Endothelial cell of umbilical vein (primary cell): ENCODE data around the gene LGALS7. TPM values are rescaled to one million over a fixed set of nuclear protein-coding genes. Genes with fewer than 3 reads are reported as not detected.
"Not testable (repeated sequence)": the region's sequence is repeated elsewhere in the genome, so short reads cannot be mapped to it uniquely, and the experiment has no call there.

Experiments
- Bru-seq: library from RNA; stranded (reverse); fragments of 400-500 nt; gene quantifications from one replicate; lab custom pipeline; 2021; lab: Mats Ljungman, UMichigan
- BruChase-seq, 2 experiments: library from RNA; stranded (reverse); fragments of 400-500 nt; gene quantifications; one replicate each; lab custom pipeline; 2021; lab: Mats Ljungman, UMichigan
- BruUV-seq: library from RNA; stranded (reverse); fragments of 400-500 nt; replicated peaks from 2 replicates; lab custom pipeline; 2021; lab: Mats Ljungman, UMichigan
- CTCF ChIA-PET: fragments of 300-600, 350-600 bp; sonication (Branson Sonifier 250); formaldehyde crosslinking; loops from one replicate; lab custom pipeline; 2021; ENCODE audit warnings: antibody characterized with exemption, inconsistent platforms; lab: Charles Lee
- POLR2A ChIA-PET: fragments of 300-600, 350-600 bp; sonication (Branson Sonifier 250); formaldehyde crosslinking; loops from one replicate; lab custom pipeline; 2021; ENCODE audit warnings: antibody characterized with exemption, inconsistent platforms; lab: Charles Lee
- DNase-seq: peaks from one replicate; pipeline ENCODE4 v3.0.0-alpha.2; 2011; ENCODE audit warnings: low read depth, low spot score
- FAIRE-seq: peaks from 2 replicates; lab custom pipeline; 2011; peaks lifted over from hg19 to GRCh38; lab: Jason Lieb, UNC
- H2AFZ ChIP-seq: 2 replicates; pipeline ENCODE4 v1.6.0; 2012; ENCODE audit warnings: low read depth, low read length, control low read depth, inconsistent platforms
- H3K27ac ChIP-seq: 2 replicates; pipeline ENCODE4 v1.5.1; 2011; ENCODE audit warnings: low read depth, mild to moderate bottlenecking, control low read depth, low read length, moderate library complexity; ENCODE audit not compliant: insufficient read depth
- H3K27me3 ChIP-seq, 2 experiments: 2 replicates each; pipeline versions ENCODE4 v1.6.0 to v1.6.1; 2011; ENCODE audit warnings: low read length in 2 of 2, mixed read lengths in 1 of 2; ENCODE audit not compliant: control insufficient read depth in 2 of 2, insufficient read depth in 2 of 2
- H3K36me3 ChIP-seq, 2 experiments: 2 replicates in 1 of 2; 3 replicates in 1 of 2; pipeline ENCODE4 v1.5.1; 2011; ENCODE audit warnings: low read length in 2 of 2, mild to moderate bottlenecking in 1 of 2, moderate library complexity in 1 of 2; ENCODE audit not compliant: control insufficient read depth in 2 of 2, insufficient read depth in 2 of 2; ENCODE audit errors: extremely low read depth in 1 of 2
- H3K4me1 ChIP-seq: 3 replicates; pipeline ENCODE4 v1.5.1; 2011; ENCODE audit warnings: mild to moderate bottlenecking, low read length; ENCODE audit not compliant: control insufficient read depth, insufficient read depth; ENCODE audit errors: extremely low read depth
- H3K4me2 ChIP-seq: 2 replicates; pipeline ENCODE4 v1.6.1; 2011; ENCODE audit warnings: low read length, control low read depth, mixed read lengths; ENCODE audit not compliant: insufficient read depth
- H3K4me3 ChIP-seq, 3 experiments: fragments of 200-600 bp in 1 of 3; sonication (generic), shearing (Covaris generic) in 1 of 3; replicated peaks in 1 of 3; 2 replicates each; pipeline ENCODE4 v1.5.1; 2011 to 2016; ENCODE audit warnings: control low read depth in 3 of 3, low read length in 3 of 3, mild to moderate bottlenecking in 2 of 3, inconsistent platforms in 1 of 3, low read depth in 1 of 3, moderate library complexity in 1 of 3; ENCODE audit not compliant: insufficient read depth in 1 of 3
- H3K79me2 ChIP-seq: 2 replicates; pipeline ENCODE4 v1.6.0; 2012; ENCODE audit warnings: low read length, inconsistent platforms; ENCODE audit not compliant: control insufficient read depth, insufficient read depth
- H3K9ac ChIP-seq: replicated peaks from 2 replicates; pipeline ENCODE3; 2011; ENCODE audit warnings: low read length, control low read depth; ENCODE audit not compliant: insufficient read depth; ENCODE audit errors: extremely low read depth
- H3K9me1 ChIP-seq: replicated peaks from 3 replicates; pipeline ENCODE4 v1.6.0; 2011; ENCODE audit warnings: mild to moderate bottlenecking, low read length; ENCODE audit not compliant: control insufficient read depth, insufficient read depth; ENCODE audit errors: extremely low read depth
- H3K9me3 ChIP-seq: replicated peaks from 2 replicates; pipeline ENCODE4 v1.5.1; 2012; ENCODE audit warnings: low read length, inconsistent platforms; ENCODE audit not compliant: control insufficient read depth, insufficient read depth
- H4K20me1 ChIP-seq: replicated peaks from 2 replicates; pipeline ENCODE3; 2011; ENCODE audit warnings: mild to moderate bottlenecking, low read length; ENCODE audit not compliant: control insufficient read depth, insufficient read depth; ENCODE audit errors: extremely low read depth
- CTCF ChIP-seq, 2 donors: IDR thresholded peaks; 1 replicate in 1 of 2; 2 replicates in 1 of 2; pipeline ENCODE4 v1.5.1; 2011; ENCODE audit warnings: low read length in 2 of 2, mild to moderate bottlenecking in 2 of 2, moderate library complexity in 2 of 2, control low read depth in 1 of 2, inconsistent platforms in 1 of 2, low read depth in 1 of 2; ENCODE audit not compliant: insufficient read depth in 1 of 2; ENCODE audit errors: extremely low read depth in 1 of 2
- EZH2 ChIP-seq: IDR thresholded peaks from 2 replicates; pipeline ENCODE4 v1.6.1; 2012; ENCODE audit warnings: borderline replicate concordance, low read depth, mild to moderate bottlenecking, moderate library complexity, low read length, inconsistent platforms; ENCODE audit not compliant: severe bottlenecking
- FOS ChIP-seq: IDR thresholded peaks from 2 replicates; pipeline ENCODE4 v1.6.1; 2011; ENCODE audit warnings: mild to moderate bottlenecking, low read length, moderate library complexity, borderline replicate concordance; ENCODE audit not compliant: insufficient read depth
- GATA2 ChIP-seq: IDR thresholded peaks from 2 replicates; pipeline ENCODE4 v1.7.0; 2011; ENCODE audit warnings: low read depth, mild to moderate bottlenecking, moderate library complexity, mixed read lengths, low read length; ENCODE audit not compliant: insufficient read length, insufficient read depth
- JUN ChIP-seq: IDR thresholded peaks from 2 replicates; pipeline ENCODE4 v1.6.1; 2011; ENCODE audit warnings: borderline replicate concordance, low read depth; ENCODE audit not compliant: insufficient read length, insufficient read depth
- MAX ChIP-seq: IDR thresholded peaks from 2 replicates; pipeline ENCODE4 v1.6.1; 2011; ENCODE audit not compliant: insufficient read depth, insufficient read length
- MYC ChIP-seq: IDR thresholded peaks from one replicate; pipeline ENCODE4 v1.6.1; 2011; ENCODE audit warnings: mild to moderate bottlenecking, low read depth, low read length
- POLR2A ChIP-seq: IDR thresholded peaks from 2 replicates; pipeline ENCODE4 v1.6.1; 2012; ENCODE audit warnings: low read depth, mild to moderate bottlenecking, control low read depth, low read length
- POLR2AphosphoS5 ChIP-seq: IDR thresholded peaks from 2 replicates; pipeline ENCODE4 v1.6.1; 2012; ENCODE audit warnings: low read depth, mild to moderate bottlenecking, control low read depth, low read length, moderate library complexity; ENCODE audit not compliant: insufficient read depth
- dilution Hi-C: fragments of 300-500 bp; cut with MboI; formaldehyde crosslinking; loops from one replicate; pipeline ENCODE4 v1.15.0; 2019; ENCODE audit warnings: low sequenced_read_pairs; ENCODE audit not compliant: extremely low pct_ligation_motif_present
- intact Hi-C: fragments of 100-400 bp; cut with micrococcal nuclease; formaldehyde crosslinking; loops from one replicate; pipeline ENCODE4 v1.10.0; 2022
- long read RNA-seq: library from polyadenylated mRNA; stranded (forward); transcript quantifications from one replicate; pipeline ENCODE4 v2.0.0, GENCODE V29; 2021
- polyA minus RNA-seq, 3 experiments: library from RNA; depleted of rRNA, polyadenylated mRNA; stranded (reverse); fragments of >200 nt; gene quantifications; 1 replicate in 1 of 3; 2 replicates in 2 of 3; pipeline ENCODE4 v1.2.3, GENCODE V29; 2011
- polyA plus RNA-seq, 4 experiments: library from polyadenylated mRNA; depleted of rRNA in 3 of 4; stranded (reverse) in 3 of 4; unstranded in 1 of 4; fragments of >200 nt; gene quantifications; 2 replicates each; pipeline versions ENCODE4 v1.2.1 to v1.2.3, GENCODE V29; 2011 to 2012; ENCODE audit warnings: missing spikeins in 1 of 4
- total RNA-seq: library from RNA; stranded (reverse); gene quantifications from 2 replicates; pipeline ENCODE4 v1.2.3, GENCODE V29; 2021

The LGALS7 gene
- total RNA-seq (not detected in 2 replicates), polyA plus RNA-seq (not detected in 2 replicates), polyA minus RNA-seq (not detected in 2 replicates), Bru-seq, nascent RNA (not detected), BruChase-seq, experiment 1, labeled RNA remaining after a 6-hour chase (not detected), BruChase-seq, experiment 2, labeled RNA remaining after a 2-hour chase (not detected)
- polyA plus RNA-seq (2011; cell fraction: cytosol; rRNA removed), result not detected in 2 replicates
- not detected in 2 replicates for polyA plus RNA-seq (2011; cell fraction: nucleus; rRNA removed)
- polyA plus RNA-seq (2012), result not detected in 2 replicates
- not detected for polyA minus RNA-seq (2011; cell fraction: cytosol; rRNA and poly(A)+ RNA removed)
- not detected in 2 replicates for polyA minus RNA-seq (2011; cell fraction: nucleus; rRNA and poly(A)+ RNA removed)
- long read RNA-seq, result 0 reads

GRCh38 chr19:38773469-38774177 is at the start of gene LGALS7:
Gene LGALS7, minus strand, starts transcription at chr19:38773517. Its CDS starts 25 bp downstream, at chr19:38773492.
- no peak within 1 kb of the TSS for H3K4me3 ChIP-seq
- no peaks in the 10 kb centered on the region for H4K20me1 ChIP-seq
- ChIA-PET CTCF (interaction anchor here (0.6 kb wide), 1 partner anchor 19 kb away, joined by 3 read pairs; no protein-coding TSS in a partner anchor), POLR2A (no interaction called here)
- intact Hi-C loops (no loop called here), dilution Hi-C loops (no loop called here)
- H3K79me2 ChIP-seq, result no peaks in the 10 kb centered on the region
- H3K4me2 ChIP-seq, result no peak within 1 kb of the TSS
- TF ChIP-seq MYC, result no peak
- no peak for TF ChIP-seq JUN
- no peak for TF ChIP-seq GATA2
- no peak for TF ChIP-seq POLR2A
- no peak for TF ChIP-seq MAX
- no peak for TF ChIP-seq EZH2
- TF ChIP-seq POLR2AphosphoS5, result no peak
- TF ChIP-seq FOS, result no peak
- TF ChIP-seq CTCF (IDR thresholded peaks at IDR 0.05; ENCODE audit: extremely low read depth in 1 of 2, insufficient read depth in 1 of 2, low read depth in 1 of 2, low read length in 2 of 2), result no peak
- no peaks in the 10 kb centered on the region for H3K9me1 ChIP-seq
- H3K9me3 ChIP-seq, result no peaks in the 10 kb centered on the region
- H3K4me1 ChIP-seq, result peaks cover 5% of the 10 kb centered on the region
- BruUV-seq, result no TSS peak
- no peak for DNase-seq
- no peak within 1 kb of the TSS for H2AFZ ChIP-seq
- FAIRE-seq, result no peak
- H3K27ac ChIP-seq, result no peak within 1 kb of the TSS
- H3K27me3 ChIP-seq, result no peaks in the 10 kb centered on the region
- H3K9ac ChIP-seq, result no peak within 1 kb of the TSS
- no peaks in the 10 kb centered on the region for H3K36me3 ChIP-seq

- H3K9me3 ChIP-seq, dilution Hi-C loops, H3K4me2 ChIP-seq, DNase-seq, H3K9ac ChIP-seq, BruUV-seq, H3K27me3 ChIP-seq, H4K20me1 ChIP-seq, H3K79me2 ChIP-seq, H3K9me1 ChIP-seq, H2AFZ ChIP-seq, FAIRE-seq, H3K27ac ChIP-seq, H3K4me3 ChIP-seq, intact Hi-C loops, H3K36me3 ChIP-seq, POLR2A ChIA-PET, H3K4me1 ChIP-seq: not testable (repeated sequence)
- CTCF ChIA-PET, result interaction anchor here (1.0 to 2.1 kb wide), 2 partner anchors 11 to 52 kb away, joined by 3 to 7 read pairs; partner anchors contain the start of gene ECH1
Measured at GRCh38 chr19:38821230-38821825, 48.0 kb upstream of the LGALS7 start.
